Mesendoderm (in vitro differentiated cells): Measurements from ENCODE around the gene OR6C4.
A peak's percentile ranks its signal among the peaks of the same experiment; 100 is the strongest.
"Not testable (repeated sequence)": the region's sequence is repeated elsewhere in the genome, so short reads cannot be mapped to it uniquely, and the experiment has no call there.

ENCODE experiments used
- DNase-seq: peaks from one replicate; pipeline ENCODE4 v3.0.0; 2013
- H2AK5ac ChIP-seq: 2 replicates; pipeline ENCODE4 v1.6.1; 2013; ENCODE audit warnings: low read length, inconsistent platforms
- H2BK120ac ChIP-seq: 2 replicates; pipeline ENCODE4 v1.6.1; 2013; ENCODE audit warnings: low read depth, mild to moderate bottlenecking, low read length, moderate library complexity, mixed read lengths
- H2BK15ac ChIP-seq: replicated peaks from 2 replicates; pipeline ENCODE4 v1.6.1; 2013; ENCODE audit warnings: low read depth, mild to moderate bottlenecking, moderate library complexity
- H2BK5ac ChIP-seq: 2 replicates; pipeline ENCODE4 v1.6.1; 2013; ENCODE audit warnings: low read length, inconsistent platforms
- H3K18ac ChIP-seq: 2 replicates; pipeline ENCODE4 v1.6.1; 2013; ENCODE audit warnings: mild to moderate bottlenecking, low read length, mixed read lengths
- H3K23ac ChIP-seq: one replicate; pipeline ENCODE4 v1.6.1; 2013; ENCODE audit warnings: low read length
- H3K27ac ChIP-seq: 2 replicates; pipeline ENCODE4 v1.5.1; 2013; ENCODE audit warnings: low read depth, mild to moderate bottlenecking, inconsistent platforms, low read length, moderate library complexity
- H3K27me3 ChIP-seq: 2 replicates; pipeline ENCODE4 v1.6.1; 2013; ENCODE audit warnings: low read length, control low read depth, mild to moderate bottlenecking, inconsistent platforms; ENCODE audit not compliant: insufficient read depth, poor library complexity
- H3K36me3 ChIP-seq: 2 replicates; pipeline ENCODE4 v1.6.1; 2013; ENCODE audit warnings: low read length, inconsistent platforms; ENCODE audit not compliant: control insufficient read depth, insufficient read depth
- H3K4ac ChIP-seq: one replicate; pipeline ENCODE4 v1.6.1; 2013; ENCODE audit warnings: low read depth, mild to moderate bottlenecking, low read length, moderate library complexity
- H3K4me1 ChIP-seq: 2 replicates; pipeline ENCODE4 v1.6.1; 2013; ENCODE audit warnings: low read depth, low read length, inconsistent platforms; ENCODE audit not compliant: control insufficient read depth
- H3K4me2 ChIP-seq: 2 replicates; pipeline ENCODE4 v1.6.1; 2013; ENCODE audit warnings: low read length
- H3K4me3 ChIP-seq: 2 replicates; pipeline ENCODE4 v1.5.1; 2013; ENCODE audit warnings: mild to moderate bottlenecking, low read length
- H3K56ac ChIP-seq: one replicate; pipeline ENCODE4 v1.6.1; 2013; ENCODE audit warnings: low read length
- H3K79me1 ChIP-seq: 2 replicates; pipeline ENCODE4 v1.6.1; 2013; ENCODE audit warnings: low read length, inconsistent platforms
- H3K79me2 ChIP-seq: 2 replicates; pipeline ENCODE4 v1.6.1; 2013; ENCODE audit warnings: mild to moderate bottlenecking, low read length; ENCODE audit not compliant: control insufficient read depth, insufficient read depth
- H3K9ac ChIP-seq: 2 replicates; pipeline ENCODE4 v1.6.1; 2013; ENCODE audit warnings: low read length, inconsistent platforms
- H4K5ac ChIP-seq: one replicate; pipeline ENCODE4 v1.6.1; 2013; ENCODE audit warnings: low read length
- H4K8ac ChIP-seq: one replicate; pipeline ENCODE4 v1.6.1; 2013; ENCODE audit warnings: low read depth, mild to moderate bottlenecking, control low read depth, low read length, moderate library complexity
- WGBS: extraction: QIAGEN DNeasy Blood & Tissue Kit; methylation state at CpG from one replicate; pipeline ENCODE4 v1.1.7; 2013; ENCODE audit warnings: low lambda C conversion rate, missing lambda C conversion rate; ENCODE audit not compliant: insufficient coverage; ENCODE audit errors: extremely low coverage; 5-methylcytosine and 5-hydroxymethylcytosine counted together

OR6C4 gene

GRCh38 chr12:55585817-55586216 is 36.4 kb downstream of the OR6C4 start:
- no peak overlapping the region for H3K4me3 ChIP-seq
- no peak overlapping the region for H3K27ac ChIP-seq
- no peak overlapping the region for H4K5ac ChIP-seq
- no peaks in the 10 kb centered on the region for H3K79me2 ChIP-seq
- H3K4me1 ChIP-seq, result no peaks in the 10 kb centered on the region
- H3K9ac ChIP-seq, result no peak overlapping the region
- H2BK120ac ChIP-seq, result no peak overlapping the region
- no peak overlapping the region for H3K23ac ChIP-seq
- H3K4ac ChIP-seq, result no peak overlapping the region
- no peak overlapping the region for H3K4me2 ChIP-seq
- H4K8ac ChIP-seq, result no peak overlapping the region
- no peak overlapping the region for H2AK5ac ChIP-seq
- DNase-seq, result no peak
- no CpG with 5 or more reads among the region's 2 CpGs for WGBS
- H3K79me1 ChIP-seq, result no peaks in the 10 kb centered on the region
- H3K27me3 ChIP-seq, result no peaks in the 10 kb centered on the region
- H3K56ac ChIP-seq, result no peak overlapping the region
- H3K36me3 ChIP-seq, result no peaks in the 10 kb centered on the region
- H2BK15ac ChIP-seq, result no peak overlapping the region
- H3K18ac ChIP-seq, result no peak overlapping the region
- H2BK5ac ChIP-seq, result no peak overlapping the region

DNA sequence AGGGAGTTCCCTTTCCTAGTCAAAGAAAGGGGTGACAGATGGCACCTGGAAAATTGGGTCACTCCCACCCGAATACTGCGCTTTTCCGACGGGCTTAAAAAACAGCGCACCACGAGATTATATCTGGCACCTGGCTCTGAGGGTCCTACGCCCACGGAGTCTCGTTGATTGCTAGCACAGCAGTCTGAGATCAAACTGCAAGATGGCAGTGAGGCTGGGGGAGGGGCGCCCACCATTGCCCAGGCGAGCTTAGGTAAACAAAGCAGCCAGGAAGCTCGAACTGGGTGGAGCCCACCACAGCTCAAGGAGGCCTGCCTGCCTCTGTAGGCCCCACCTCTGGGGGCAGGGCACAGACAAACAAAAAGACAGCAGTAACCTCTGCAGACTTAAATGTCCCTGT is 40.8 kb downstream of the OR6C4 start:
- H3K27ac ChIP-seq, H3K27me3 ChIP-seq, H3K4me1 ChIP-seq, H2BK120ac ChIP-seq, H2BK15ac ChIP-seq, H4K5ac ChIP-seq, H3K56ac ChIP-seq, H3K4me2 ChIP-seq, H2BK5ac ChIP-seq, H3K4ac ChIP-seq, H4K8ac ChIP-seq, H3K79me2 ChIP-seq, H2AK5ac ChIP-seq, H3K23ac ChIP-seq, H3K4me3 ChIP-seq, H3K36me3 ChIP-seq, H3K9ac ChIP-seq, H3K18ac ChIP-seq, H3K79me1 ChIP-seq: not testable (repeated sequence)
- peak; percentile 9 for DNase-seq
- WGBS, result no CpG with 5 or more reads among the region's 12 CpGs
